Stimulated activated CD4-positive, alpha-beta T cell treated with anti-CD3 and anti-CD28 coated beads, Interleukin-1b, Interleukin-23, amount 100 ng/mL, for 1 hour (primary cell): Measurements from ENCODE around the gene SYT2.
"Not testable (repeated sequence)": the region's sequence is repeated elsewhere in the genome, so short reads cannot be mapped to it uniquely, and the experiment has no call there.

Experiments
- DNase-seq, 2 donors: peaks; one replicate each; pipeline ENCODE4 v3.0.0-alpha.2; 2020; ENCODE audit warnings: low read depth in 2 of 2

The SYT2 gene

DNA sequence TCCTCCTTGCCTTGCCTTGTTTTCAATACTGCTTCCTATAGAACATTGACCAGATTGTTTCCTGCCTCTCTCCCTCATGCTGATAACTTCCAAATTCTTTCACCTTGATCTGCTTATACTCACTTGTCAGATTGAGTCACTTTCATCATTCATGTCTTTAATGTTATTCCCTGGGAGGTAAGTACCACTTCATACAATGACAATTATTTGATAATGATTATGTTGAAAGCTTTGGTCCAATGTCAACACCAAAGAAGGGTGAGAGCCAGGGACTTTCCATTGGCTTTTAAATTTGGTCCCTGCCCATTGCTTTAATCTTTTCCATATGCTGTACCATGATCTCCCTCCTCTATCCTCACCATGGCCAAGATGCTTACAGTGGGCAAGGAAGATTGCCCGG, 137.4 kb downstream of the SYT2 start:
- no peak for DNase-seq

GRCh38 chr1:202571719-202572339, 138.4 kb downstream of the SYT2 start:
- DNase-seq: no peak

DNA sequence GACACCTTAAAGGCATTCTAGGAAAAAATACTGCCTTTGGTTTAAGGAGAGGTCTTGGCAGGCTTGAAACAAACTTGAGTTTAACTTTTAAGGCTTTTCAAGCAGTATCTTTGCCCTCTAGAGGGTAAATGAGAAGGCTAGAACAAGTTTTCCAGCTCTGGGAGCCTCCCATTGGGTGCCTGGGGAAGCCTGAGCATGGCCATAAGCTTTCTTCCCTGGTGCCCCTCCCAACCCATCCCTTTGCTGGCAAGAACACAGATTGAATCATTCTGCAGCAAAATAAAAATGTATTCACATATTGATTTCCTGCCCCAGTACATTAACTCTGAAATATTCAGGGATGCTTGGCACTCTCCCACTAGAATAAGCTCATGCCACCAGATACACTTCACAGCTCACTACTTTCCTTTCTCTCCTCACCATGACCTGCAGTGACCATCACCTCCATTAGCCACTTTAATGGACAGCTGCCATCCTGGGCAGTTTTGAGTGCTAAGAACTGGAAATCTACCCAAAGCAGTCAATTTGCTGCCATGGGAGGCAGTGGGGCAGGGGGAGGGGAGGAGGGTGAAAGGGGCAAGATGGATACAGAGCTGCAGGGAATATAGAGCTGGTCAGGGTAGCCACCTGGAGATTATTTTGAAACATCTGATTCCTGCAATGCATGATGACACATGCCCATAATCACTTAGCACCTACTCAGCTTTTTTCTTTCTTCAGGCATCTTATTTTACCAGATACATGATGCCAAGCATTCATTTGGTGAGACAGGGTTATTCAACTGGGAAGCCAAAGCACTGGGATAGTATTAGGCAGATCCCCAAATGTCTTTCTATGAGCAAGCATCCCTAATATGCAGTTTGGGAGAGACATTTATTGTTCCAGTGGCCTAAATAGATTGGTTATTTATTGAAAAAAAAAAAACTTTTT, 140.6 kb downstream of the SYT2 start:
- DNase-seq: no peak

GRCh38 chr1:202568826-202569225, 141.4 kb downstream of the SYT2 start:
- no peak for DNase-seq

DNA sequence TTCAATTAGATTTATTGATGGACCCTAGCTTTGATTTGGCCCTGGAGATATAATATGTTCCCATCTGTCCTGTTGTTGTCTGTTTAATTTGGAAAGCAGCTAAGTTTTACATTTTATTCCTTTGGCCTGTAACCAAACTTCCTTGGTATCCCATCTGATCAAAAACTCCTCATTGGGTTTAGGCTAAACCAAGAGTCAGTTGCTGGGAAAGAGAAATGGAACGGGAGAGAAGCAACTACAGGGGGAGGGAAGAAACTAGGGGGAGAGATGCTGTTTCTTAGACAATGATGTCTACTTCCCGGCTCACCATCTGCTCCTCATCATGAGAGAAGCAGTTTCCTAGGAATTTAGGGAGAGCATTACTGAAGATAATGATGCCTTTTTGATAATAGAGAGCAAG, 141.8 kb downstream of the SYT2 start:
- DNase-seq: no peak

GRCh38 chr1:202567738-202568137, 142.5 kb downstream of the SYT2 start:
- no peak for DNase-seq

DNA sequence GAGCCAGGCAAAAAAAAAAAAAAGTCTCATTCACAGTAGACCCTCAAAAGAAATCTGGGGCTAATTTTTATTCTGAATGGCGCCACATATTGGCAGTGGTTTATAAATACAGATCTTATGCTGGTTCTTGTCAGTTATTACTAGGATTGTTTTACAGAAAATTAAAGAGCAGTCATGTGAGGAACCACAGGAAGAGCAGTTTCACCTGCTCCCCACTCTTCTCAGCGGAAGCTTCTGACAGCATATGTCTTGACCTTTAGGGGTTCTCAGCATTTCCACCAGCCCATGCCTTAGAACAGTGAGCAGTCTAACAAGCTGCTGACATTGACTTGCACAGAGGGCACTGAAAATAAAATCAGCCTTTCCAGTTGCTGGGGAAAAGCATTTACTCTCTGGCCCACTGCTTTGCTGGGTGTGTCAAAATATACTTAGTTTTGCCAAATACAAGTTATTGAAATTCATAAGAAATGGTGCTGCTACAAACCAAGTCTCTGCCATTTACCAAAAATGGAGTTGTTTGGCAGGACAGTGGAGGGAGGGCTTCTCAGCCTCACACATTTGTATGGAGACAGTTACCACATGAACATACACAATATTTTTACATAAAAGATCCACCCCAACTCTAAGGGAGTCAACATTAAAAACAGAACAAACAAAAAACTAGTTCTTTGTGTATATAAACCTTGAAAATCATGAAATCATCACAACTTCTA, 144.2 kb downstream of the SYT2 start:
- no peak for DNase-seq

DNA sequence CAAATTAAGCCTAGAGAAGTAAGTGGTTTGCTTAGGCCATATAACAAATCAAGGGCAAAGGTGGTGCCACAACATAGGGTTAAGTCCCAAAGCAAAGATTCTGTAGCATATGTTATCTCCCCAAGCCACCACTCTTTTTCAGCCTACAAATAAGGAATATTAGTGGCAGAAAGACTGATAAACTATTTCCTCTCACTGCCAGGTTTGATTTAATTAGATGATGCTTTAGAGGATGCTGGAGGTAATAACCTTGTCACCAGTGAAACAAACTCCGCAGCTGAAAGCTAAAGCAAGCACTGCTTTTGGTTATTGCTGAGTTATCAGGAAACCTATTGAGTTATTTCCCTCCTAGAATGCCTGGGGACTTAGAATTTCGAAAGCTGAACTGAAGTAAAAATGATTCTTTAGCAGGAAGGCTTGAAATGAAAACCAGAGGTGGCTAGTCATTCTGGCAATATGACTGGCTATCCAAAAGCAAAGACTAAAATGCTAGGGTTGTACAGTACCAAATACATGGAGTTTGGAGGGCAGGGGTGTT, 145.2 kb downstream of the SYT2 start:
- DNase-seq: no peak

DNA sequence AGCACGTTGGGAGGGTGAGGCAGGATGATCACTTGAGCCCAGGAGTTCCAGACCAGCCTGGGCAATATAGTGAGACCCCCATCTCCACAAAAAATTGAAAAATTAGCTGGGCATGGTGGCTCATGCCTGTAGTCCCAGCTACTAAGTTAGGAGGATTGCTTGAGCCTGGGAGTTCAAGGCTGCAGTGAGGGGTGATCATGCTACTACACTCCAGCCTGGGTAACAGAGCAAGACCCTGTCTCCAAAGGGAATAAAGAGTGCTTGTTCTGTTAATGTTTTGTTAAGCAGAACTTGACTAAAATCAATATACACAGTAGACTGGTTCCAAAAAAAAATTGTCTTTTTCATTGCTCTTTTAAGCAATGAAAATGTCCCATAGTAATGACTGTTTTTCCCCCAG, 146.4 kb downstream of the SYT2 start:
- no peak for DNase-seq

- no peak for DNase-seq
Observed at GRCh38 chr1:202562444-202563060, 147.7 kb downstream of the SYT2 start.

DNA sequence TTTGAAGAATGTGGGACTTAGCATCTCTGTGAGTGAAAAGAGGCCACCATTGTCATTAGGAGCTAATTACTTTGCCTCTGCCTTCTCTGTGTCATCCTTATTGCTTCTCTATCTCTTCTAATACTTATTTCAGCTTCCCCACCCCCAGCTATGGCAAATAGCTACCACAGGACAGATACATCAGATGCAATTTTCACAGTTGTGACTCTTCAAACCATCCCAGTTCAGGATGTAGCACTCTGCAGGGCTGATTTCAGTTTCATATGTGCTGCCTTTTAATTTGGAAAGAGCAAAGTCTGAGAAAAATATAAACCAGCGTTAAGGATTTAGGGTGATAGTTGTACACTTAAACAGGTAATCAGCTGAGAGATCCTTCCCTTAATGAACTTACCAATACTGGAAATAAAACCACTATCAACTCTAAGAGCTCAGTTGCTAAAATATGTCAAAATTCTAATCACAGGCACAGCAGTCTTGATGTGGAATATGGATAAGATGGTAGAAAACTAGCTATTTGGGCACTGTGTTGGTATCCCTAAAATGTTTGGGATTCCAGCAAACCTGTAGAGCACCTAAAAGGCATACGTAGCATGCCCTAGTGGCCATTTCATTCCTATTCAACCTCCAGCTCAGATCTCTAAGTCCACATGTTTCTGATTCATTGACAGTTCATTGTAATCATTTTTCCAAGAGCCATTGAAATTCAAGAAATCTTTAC, 148.4 kb downstream of the SYT2 start:
- DNase-seq: no peak

- no peak for DNase-seq
Observed at GRCh38 chr1:202561240-202561639, 149.0 kb downstream of the SYT2 start.

- not testable (repeated sequence) for DNase-seq
Observed at GRCh38 chr1:202557662-202558061, 152.6 kb downstream of the SYT2 start.

- DNase-seq: not testable (repeated sequence)
Observed at GRCh38 chr1:202556037-202556436, 154.2 kb downstream of the SYT2 start.

DNA sequence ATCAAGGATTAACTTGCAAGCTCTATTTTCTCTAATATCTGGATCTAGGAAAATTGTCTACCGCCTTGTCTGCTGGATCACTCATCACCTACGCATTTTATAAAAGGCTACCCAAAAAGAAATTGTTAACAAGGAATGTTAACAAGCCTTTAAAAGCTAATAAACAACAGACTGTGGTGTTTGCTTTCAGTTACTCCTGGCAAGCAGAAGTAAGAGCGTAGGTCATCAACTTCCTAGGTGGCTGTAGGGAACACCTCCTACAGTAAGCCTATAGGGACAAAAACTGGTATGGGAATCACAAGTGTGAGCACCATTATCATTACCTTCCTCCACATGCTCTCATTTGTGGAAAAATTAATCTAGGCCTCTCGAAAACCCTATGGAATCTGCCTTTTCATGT, 155.6 kb downstream of the SYT2 start:
- not testable (repeated sequence) for DNase-seq

- no peak for DNase-seq
Observed at GRCh38 chr1:202553560-202554038, 156.7 kb downstream of the SYT2 start.

GRCh38 chr1:202553078-202553477, 157.2 kb downstream of the SYT2 start:
- not testable (repeated sequence) for DNase-seq

GRCh38 chr1:202552615-202553014, 157.6 kb downstream of the SYT2 start:
- not testable (repeated sequence) for DNase-seq

GRCh38 chr1:202551683-202552082, 158.6 kb downstream of the SYT2 start:
- DNase-seq: no peak

- DNase-seq: not testable (repeated sequence)
Observed at GRCh38 chr1:202550088-202550487, 160.2 kb downstream of the SYT2 start.

DNA sequence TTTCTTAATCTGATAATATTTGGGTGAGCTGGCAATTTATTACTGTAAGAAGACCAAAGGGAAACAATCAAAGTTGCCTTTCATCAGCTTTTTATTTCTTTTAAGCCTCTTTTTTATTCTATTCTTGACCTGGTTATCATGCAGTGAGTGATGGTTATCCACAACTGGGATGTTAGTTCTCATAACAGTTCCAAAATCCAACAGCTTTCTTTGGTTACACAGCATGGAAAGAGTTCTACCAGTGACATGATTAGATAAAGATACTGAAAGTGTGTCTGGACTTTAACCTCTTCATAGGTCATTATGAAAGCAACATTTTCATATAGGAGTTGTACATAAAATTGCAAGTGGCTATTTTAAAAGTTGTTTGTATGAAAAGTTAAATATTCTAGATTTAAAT, 163.0 kb downstream of the SYT2 start:
- DNase-seq: no peak
